ENCODE data around the gene COX4I2. TPM values are rescaled to one million over a fixed set of nuclear protein-coding genes. Genes with fewer than 3 reads are reported as not detected.

COX4I2 gene
- total and polyA plus RNA-seq, 2 of the 8 experiments (the other 6 are each of a cell fraction or from before 2014, with no cell fraction given), result 0.26 TPM; not detected in 1

DNA sequence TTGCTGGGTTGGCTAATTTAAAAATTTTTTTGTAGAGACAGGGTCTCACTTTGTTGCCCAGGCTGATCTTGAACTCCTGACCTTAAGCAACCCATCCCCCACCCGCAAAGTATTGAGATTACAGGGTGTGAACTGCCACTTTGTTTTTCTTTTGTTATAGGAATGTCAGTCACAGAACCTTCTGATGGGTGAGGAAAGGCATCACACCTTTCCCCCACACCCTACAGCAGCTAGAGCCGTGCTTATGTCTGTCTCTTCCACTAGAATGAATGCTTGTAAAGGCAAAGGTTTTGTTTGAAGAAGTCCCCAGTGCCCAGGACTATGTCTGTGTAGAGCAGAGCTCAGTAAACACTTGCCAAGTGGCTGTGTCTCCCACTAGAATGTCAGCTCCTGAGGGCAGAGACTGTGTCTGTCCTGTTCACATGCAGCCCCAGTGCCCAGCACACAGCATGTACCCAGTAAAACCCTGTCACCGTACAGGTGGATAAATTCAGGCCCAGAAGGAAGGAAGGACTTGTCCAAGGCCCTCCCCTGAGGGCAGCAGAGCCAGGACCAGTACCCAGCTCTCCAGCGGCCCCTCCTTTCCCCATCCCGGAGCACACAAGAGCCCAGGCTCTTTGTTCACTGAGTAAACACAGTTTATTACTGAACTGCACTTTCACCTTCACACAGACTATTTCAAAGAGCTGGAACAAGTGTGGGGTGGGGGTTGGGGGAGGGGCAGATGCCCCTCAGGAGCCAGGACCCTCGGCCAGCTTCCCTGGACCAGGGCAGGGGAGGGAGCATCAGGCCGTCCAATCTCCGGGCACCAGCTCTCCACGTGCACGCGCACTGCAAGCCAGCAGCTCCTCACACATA is 26.4 kb downstream of the COX4I2 start (continued):
- TF ChIP-seq SP1 (IDR thresholded peaks at IDR 0.05; ENCODE audit: low read depth, low read length), result no peak
- TF ChIP-seq, protein P1, sequence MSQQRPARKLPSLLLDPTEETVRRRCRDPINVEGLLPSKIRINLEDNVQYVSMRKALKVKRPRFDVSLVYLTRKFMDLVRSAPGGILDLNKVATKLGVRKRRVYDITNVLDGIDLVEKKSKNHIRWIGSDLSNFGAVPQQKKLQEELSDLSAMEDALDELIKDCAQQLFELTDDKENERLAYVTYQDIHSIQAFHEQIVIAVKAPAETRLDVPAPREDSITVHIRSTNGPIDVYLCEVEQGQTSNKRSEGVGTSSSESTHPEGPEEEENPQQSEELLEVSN (IDR thresholded peaks at IDR 0.05), result no peak
- TF ChIP-seq BCL11A (IDR thresholded peaks at IDR 0.05; ENCODE audit: low read depth in 2 of 2, low read length in 2 of 2), result no peak
- no peak for TF ChIP-seq CREB1 (IDR thresholded peaks at IDR 0.05)
- no peak for TF ChIP-seq PHF8 (conservative IDR thresholded peaks at IDR 0.05; ENCODE audit: low read depth, low read length)

Measured in H1 (cell line).